Pancreas (tissue), 10 donors: ENCODE measurements around the gene ATG5. TPM values are rescaled to one million over a fixed set of nuclear protein-coding genes. Genes with fewer than 3 reads are reported as not detected.

Experiments used
- ATAC-seq, 4 donors: fragments of 200-7000 bp; cut with Tn5 transposase; one replicate each; pipeline versions ENCODE4 v1.8.0 to v1.9.1; 2020; ENCODE audit warnings: mild to moderate bottlenecking in 4 of 4, moderate library complexity in 4 of 4
- DNase-seq, 6 donors: peaks; one replicate each; pipeline ENCODE4 v3.0.0-alpha.2; 2020
- FAIRE-seq: peaks from 2 replicates; lab custom pipeline; 2012; peaks lifted over from hg19 to GRCh38; lab: Jason Lieb, UNC
- H3K27ac ChIP-seq, 4 donors: fragments of 200-600 bp; sonication (generic); 1 replicate in 3 of 4; 2 replicates in 1 of 4; pipeline versions ENCODE4 v1.5.0 to v1.8.0; 2020
- H3K27me3 ChIP-seq, 4 donors: fragments of 200-600 bp; one replicate each; pipeline ENCODE4 v1.8.0; 2021
- H3K36me3 ChIP-seq, 3 donors: fragments of 200-600 bp; sonication (generic) in 1 of 3; one replicate each; pipeline versions ENCODE4 v1.5.0 to v1.8.0; 2020 to 2021
- H3K4me1 ChIP-seq, 3 donors: fragments of 200-600 bp; one replicate each; pipeline ENCODE4 v1.8.0; 2021
- H3K4me3 ChIP-seq, 4 donors: fragments of 200-600 bp; sonication (generic) in 2 of 4; one replicate each; pipeline versions ENCODE4 v1.5.0 to v1.8.0; 2020 to 2021
- H3K9me3 ChIP-seq, 4 donors: fragments of 200-600 bp; one replicate each; pipeline ENCODE4 v1.8.0; 2021
- WGBS, 2 donors: extraction: QIAGEN DNeasy Blood & Tissue Kit; methylation state at CpG; one replicate each; pipeline ENCODE4 v1.1.7; 2013; 5-methylcytosine and 5-hydroxymethylcytosine counted together
- intact Hi-C, 3 donors: fragments of 100-400 bp; cut with DNase I; formaldehyde crosslinking; loops; one replicate each; pipeline versions ENCODE4 v1.11.1 to v1.14.2; 2022
- polyA plus RNA-seq, 2 donors: library from polyadenylated mRNA; stranded (reverse); fragments of 200-250 nt; gene quantifications; one replicate each; pipeline ENCODE4 v1.2.3, GENCODE V29; 2013
- total RNA-seq, 6 donors: library from RNA; stranded (reverse); fragmentation: NEBNext Ultra II Directional in 4 of 6; extraction: Animal tissue kit (Norgen Biotek cat#: 25700) in 4 of 6; gene quantifications; one replicate each; pipeline versions ENCODE4 v1.2.1 to v1.2.4, GENCODE V29; 2021 to 2023
- TF ChIP-seq, protein P1 (sequence below), 4 donors: fragments of 200-600 bp; sonication (generic) in 3 of 4; IDR thresholded peaks; one replicate each; pipeline versions ENCODE4 v1.5.0 to v1.8.0; 2021; ENCODE audit warnings: antibody characterized with exemption in 4 of 4
- donor health status: healthy with polysubstance abuse.
- donor health status: DM: no; HTN: no; CAD: no; lungs with moderate emphysema.
- donor health status: DM: no; HTN: no; CAD: no.
- donor health status: control.
- donor health status: control.
- donor health status: Bipolar disorder and iron deficiency.
- donor health status: DM: yes; HTN: yes; CAD: no.
- donor health status: DM: no; HTN: no; CAD: no.
- donor health status: DM: no; HTN: no; CAD: no.
- donor health status: DM: yes; HTN: yes; CAD: no.

ATG5 gene
- total and polyA plus RNA-seq, 8 donors, result 8.2 to 15.7 (median 10.8) TPM

DNA sequence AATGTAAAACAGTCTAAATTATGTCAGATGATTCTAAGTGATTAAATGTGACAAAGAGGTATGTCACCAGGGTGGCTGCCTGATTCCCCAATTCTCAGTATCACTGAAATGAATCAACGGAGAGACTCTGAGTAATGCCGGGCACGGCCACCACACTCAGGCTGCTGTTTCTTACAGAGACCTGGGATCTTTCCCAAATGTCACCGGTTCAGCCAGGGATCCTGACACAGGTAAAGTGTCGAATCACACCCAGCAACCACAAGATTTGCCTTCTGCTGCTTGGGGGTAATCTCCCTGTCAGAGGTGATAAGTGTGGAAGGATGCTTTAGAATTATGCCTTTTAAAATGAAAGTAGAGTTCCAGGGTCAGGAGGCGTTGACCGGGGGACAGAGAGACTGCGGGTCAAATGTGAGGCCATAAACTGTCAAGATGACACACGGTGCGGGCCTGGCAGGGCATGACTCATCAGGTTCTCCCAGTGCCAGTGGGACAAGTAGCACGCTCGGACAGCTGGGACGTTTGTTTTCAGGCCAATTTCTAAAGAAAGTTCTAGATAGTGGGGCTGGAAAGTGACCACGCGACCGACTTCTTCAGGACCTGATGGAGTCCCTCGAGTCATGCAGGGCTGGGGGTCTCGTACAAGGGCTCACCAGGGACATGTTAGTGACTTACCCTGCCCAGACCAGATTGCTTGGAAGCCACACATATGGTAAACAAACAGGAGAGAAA lies 190.5 kb downstream of the ATG5 start:
- 68 to 74% methylated on average over 18 of the region's 18 CpGs for WGBS, 2 donors
- H3K4me1 ChIP-seq, result no peaks in the 10 kb centered on the region
- no peaks in the 10 kb centered on the region for H3K36me3 ChIP-seq
- no peaks in the 10 kb centered on the region for H3K27me3 ChIP-seq
- no peak overlapping the region for H3K27ac ChIP-seq
- H3K4me3 ChIP-seq, result no peak overlapping the region
- DNase-seq (no peak), ATAC-seq (no peak), FAIRE-seq (no peak)
- intact Hi-C loops, result no loop called here
- TF ChIP-seq, protein P1, sequence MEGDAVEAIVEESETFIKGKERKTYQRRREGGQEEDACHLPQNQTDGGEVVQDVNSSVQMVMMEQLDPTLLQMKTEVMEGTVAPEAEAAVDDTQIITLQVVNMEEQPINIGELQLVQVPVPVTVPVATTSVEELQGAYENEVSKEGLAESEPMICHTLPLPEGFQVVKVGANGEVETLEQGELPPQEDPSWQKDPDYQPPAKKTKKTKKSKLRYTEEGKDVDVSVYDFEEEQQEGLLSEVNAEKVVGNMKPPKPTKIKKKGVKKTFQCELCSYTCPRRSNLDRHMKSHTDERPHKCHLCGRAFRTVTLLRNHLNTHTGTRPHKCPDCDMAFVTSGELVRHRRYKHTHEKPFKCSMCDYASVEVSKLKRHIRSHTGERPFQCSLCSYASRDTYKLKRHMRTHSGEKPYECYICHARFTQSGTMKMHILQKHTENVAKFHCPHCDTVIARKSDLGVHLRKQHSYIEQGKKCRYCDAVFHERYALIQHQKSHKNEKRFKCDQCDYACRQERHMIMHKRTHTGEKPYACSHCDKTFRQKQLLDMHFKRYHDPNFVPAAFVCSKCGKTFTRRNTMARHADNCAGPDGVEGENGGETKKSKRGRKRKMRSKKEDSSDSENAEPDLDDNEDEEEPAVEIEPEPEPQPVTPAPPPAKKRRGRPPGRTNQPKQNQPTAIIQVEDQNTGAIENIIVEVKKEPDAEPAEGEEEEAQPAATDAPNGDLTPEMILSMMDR (IDR thresholded peaks at IDR 0.05), result no peak
- no peaks in the 10 kb centered on the region for H3K9me3 ChIP-seq

Other genes with a start within 250 kb of the ATG5 start
- 1 to 10 TPM in 4 of 6 donors, under 1 TPM in 2; 0.59 to 5.5 (median 1.3) TPM for gene PRDM1, start 239.4 kb downstream of the ATG5 start, total RNA-seq
- under 1 TPM; 0.30 to 0.92 TPM for gene PRDM1, start 239.4 kb downstream of the ATG5 start, polyA plus RNA-seq
- 1 to 10 TPM; 3.0 to 9.2 (median 4.8) TPM for gene CRYBG1, start 35.0 kb upstream of the ATG5 start, total RNA-seq
- gene CRYBG1, start 35.0 kb upstream of the ATG5 start, polyA plus RNA-seq, result 1 to 10 TPM; 2.3 to 3.3 TPM